ENCODE data around the gene ZC2HC1B.
"Not testable (repeated sequence)": the region's sequence is repeated elsewhere in the genome, so short reads cannot be mapped to it uniquely, and the experiment has no call there.

The ZC2HC1B gene

DNA sequence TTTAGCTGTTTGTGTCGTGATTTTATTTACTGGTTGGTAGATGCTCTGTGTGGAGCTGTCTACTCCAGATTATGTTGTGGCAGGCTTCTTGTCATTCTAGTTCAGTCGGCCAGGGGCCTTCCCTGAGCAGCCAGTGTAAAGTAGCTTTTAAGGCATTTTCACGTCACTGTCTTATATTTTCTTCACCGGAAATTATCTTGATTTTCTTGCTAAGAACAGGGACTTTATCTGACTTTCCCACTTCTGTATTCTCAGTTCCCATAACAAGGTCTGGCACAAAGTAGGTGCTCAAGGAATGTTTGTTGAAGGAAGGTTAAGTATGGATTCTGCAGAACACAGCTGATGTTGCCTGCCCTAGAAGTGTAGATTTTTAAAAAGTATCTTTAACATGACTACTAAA lies 20.3 kb upstream of the ZC2HC1B start:
- TF ChIP-seq CTCF (IDR thresholded peaks at IDR 0.05; ENCODE audit: insufficient read depth, low read depth, low read length, missing control alignments): no peak
- H3K4me3 ChIP-seq (ENCODE audit: low read depth, low read length): peak overlapping the region; percentile 88
- peak; percentile 22 for DNase-seq (ENCODE audit: low read depth)

DNA sequence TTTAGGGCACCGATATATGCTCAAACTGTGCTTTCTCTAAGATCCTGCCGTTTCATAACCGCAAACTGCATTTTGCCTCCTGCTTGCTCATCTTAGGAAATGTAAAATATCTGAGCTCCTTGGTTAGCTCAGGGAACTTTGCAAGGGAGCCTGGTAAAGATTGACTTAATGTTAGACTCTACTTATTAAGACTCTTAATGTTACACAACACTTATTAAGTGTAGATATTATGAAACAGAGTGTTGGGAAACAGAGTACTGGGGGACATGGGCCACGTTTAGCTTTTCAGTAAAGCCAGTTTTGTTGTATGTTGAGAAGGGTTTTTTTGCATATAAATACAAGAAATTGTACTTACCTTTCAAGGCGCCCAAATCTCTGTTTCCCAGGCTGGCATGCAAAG lies 19.2 kb upstream of the ZC2HC1B start:
- H3K4me3 ChIP-seq (ENCODE audit: low read depth, low read length): no peak overlapping the region
- TF ChIP-seq CTCF (IDR thresholded peaks at IDR 0.05; ENCODE audit: insufficient read depth, low read depth, low read length, missing control alignments): no peak
- DNase-seq (ENCODE audit: low read depth): no peak

GRCh38 chr6:143851706-143852105 lies 12.6 kb upstream of the ZC2HC1B start:
- H3K4me3 ChIP-seq (ENCODE audit: low read depth, low read length); DNase-seq (ENCODE audit: low read depth): not testable (repeated sequence)

DNA sequence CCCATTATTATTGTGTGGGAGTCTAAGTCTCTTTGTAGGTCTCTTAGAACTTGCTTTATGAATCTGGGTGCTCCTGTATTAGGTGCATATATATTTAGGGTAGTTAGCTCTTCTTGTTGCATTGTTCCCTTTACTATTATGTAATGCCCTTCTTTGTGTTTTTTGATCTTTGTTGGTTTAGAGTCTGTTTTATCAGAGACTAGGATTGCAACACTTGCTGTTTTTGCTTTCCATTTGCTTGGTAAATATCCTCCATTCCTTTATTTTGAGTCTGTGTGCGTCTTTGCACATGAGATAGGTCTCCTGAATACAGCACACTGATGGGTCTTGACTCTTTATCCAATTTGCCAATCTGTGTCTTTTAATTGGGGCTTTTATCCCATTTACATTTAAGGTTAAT lies 9.2 kb upstream of the ZC2HC1B start:
- not testable (repeated sequence) for DNase-seq (ENCODE audit: low read depth); H3K4me3 ChIP-seq (ENCODE audit: low read depth, low read length)

GRCh38 chr6:143856762-143857161 lies 7.5 kb upstream of the ZC2HC1B start:
- not testable (repeated sequence) for H3K4me3 ChIP-seq (ENCODE audit: low read depth, low read length); DNase-seq (ENCODE audit: low read depth)

DNA sequence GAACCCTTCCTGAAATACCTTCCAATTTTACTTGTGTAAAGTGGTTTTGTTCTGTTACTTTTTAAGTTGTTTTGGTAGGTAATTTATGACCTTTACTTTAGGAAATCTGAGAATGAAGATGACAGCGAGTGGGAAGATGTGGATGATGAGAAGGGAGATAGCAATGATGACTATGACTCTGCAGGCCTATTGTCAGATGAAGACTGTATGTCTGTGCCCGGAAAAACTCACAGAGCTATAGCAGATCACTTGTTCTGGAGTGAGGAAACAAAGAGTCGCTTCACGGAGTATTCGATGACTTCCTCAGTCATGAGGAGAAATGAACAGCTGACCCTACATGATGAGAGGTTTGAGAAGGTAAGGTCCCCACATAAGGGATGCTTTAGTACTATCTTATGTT lies 6.6 kb upstream of the ZC2HC1B start:
- no peak overlapping the region for H3K4me3 ChIP-seq (ENCODE audit: low read depth, low read length)
- no peak for DNase-seq (ENCODE audit: low read depth)
- TF ChIP-seq CTCF (IDR thresholded peaks at IDR 0.05; ENCODE audit: insufficient read depth, low read depth, low read length, missing control alignments): no peak

DNA sequence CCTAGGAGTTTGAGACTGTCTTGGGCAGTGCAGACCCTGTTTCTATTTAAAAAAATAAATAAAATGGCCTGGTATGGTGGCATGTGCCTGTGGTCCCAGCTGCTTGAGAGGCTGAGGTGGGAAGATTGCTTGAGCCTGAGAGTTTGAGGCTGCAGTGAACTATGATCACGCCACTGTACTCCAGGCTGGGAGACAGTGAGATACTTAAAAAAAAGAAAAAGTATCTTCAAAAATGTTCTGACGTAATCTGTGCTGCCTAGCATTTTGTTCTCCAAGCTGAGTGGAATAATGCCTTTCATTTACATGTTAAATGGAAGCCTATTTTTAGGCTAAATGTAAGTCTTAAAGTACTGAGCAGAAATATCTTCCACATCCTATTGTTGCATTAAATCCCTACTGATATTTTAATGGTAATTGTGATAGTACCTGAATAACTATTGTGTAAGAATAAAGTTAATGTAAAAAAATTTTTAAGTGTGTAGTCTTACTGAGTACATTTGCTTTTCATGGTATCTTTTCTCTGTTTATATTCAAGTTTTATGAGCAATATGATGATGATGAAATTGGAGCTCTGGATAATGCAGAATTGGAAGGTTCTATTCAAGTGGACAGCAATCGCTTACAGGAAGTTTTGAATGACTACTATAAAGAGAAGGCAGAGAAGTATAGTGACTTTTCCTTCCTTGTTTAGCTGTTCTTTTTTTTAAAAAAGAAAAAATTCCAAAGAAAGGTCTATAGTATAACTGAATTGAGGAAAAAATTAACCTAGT lies 4.2 kb upstream of the ZC2HC1B start:
- TF ChIP-seq CTCF (IDR thresholded peaks at IDR 0.05; ENCODE audit: insufficient read depth, low read depth, low read length, missing control alignments): no peak
- DNase-seq (ENCODE audit: low read depth): no peak
- no peak overlapping the region for H3K4me3 ChIP-seq (ENCODE audit: low read depth, low read length)

- no peak for TF ChIP-seq CTCF (IDR thresholded peaks at IDR 0.05; ENCODE audit: insufficient read depth, low read depth, low read length, missing control alignments)
- no peak overlapping the region for H3K4me3 ChIP-seq (ENCODE audit: low read depth, low read length)
- no peak for DNase-seq (ENCODE audit: low read depth)
Observed at GRCh38 chr6:143863771-143864170, 503 bp upstream of the ZC2HC1B start.

All from GM12865 (cell line).